Endometrium (tissue), 2 donors: ENCODE results near the gene HNRNPM.
"Not testable (repeated sequence)": the region's sequence is repeated elsewhere in the genome, so short reads cannot be mapped to it uniquely, and the experiment has no call there.

Experiments used
- FAIRE-seq: peaks from 2 replicates; lab custom pipeline; 2012; peaks lifted over from hg19 to GRCh38; lab: Jason Lieb, UNC
- donor health status: control.
- donor health status: control.

Gene HNRNPM

DNA sequence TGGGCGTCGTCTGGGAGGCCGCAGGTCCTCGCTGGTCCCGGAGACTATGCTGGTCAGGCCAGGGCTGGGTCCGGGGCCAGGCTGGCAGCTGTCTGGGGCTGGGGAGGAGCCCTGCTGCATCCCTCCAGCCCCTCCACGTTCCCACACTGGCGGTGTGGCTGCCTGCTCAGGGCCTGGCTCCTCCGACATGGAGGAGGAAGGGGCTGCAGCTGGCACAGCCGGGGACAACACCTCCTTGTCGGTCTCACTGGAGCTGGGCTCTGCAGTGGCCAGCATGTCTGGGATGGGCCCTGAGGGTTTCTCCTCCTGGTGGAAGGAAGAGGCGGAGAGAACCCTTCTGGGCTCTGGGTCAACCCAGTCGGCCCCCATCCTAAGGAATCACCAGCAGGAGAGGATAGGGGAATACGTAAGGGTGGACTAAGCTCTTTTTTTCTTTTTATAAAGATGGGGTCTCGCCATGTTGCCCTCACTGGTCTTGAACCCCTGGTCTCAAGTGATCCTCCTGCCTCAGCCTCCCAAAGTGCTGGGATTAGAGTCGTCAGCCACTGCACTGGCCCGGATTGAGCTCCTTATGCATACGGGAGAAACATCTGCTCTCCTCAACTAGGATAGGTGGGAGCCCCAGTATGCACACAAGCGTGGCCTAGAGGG, 68.4 kb downstream of the HNRNPM start:
- no peak for FAIRE-seq

DNA sequence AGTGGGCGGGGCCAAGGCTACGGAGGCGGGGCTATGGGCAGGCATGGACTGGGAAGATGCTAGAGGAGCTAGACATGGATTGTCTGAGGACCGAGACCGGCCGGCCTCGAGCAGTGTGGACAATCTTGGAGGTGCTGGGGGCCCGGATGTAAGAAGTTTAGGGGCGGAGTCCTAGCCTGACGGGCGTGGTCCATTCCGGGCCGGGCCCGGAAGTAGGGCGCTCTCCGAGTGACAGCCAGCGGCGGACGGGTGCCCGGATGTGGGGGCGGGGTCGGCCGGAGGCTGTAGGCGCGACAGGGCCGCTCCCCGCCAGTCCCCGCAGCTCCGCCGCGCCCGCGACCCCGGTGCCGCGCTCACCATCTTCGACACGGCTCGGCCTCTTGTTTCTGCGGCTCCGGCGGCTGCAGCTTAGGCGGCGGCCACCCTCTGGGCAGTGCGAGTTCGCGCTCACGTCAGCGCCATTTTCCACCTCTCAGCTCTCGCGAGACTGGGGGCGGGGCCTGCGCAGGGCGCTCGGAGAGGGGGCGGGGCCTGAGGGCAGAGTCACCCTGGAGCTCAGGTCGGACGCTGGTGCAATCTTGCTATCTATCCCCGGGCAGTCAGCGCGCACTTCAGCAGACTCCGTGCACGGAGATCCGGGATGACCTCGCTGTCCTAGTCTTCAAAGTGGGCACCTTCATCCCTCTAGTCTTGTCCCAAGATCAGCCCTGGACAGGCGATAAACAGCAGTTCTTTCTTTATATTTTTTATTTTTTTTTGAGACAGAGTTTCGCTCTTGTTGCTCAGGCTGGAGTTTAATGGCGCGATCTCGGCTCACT, 69.1 kb downstream of the HNRNPM start, which contains the start of gene ZNF414:
Gene ZNF414 (minus strand): TSS at position 481 of the 818 bp plus-strand sequence. CDS start 121 bp downstream, at position 360.
- FAIRE-seq = peak; percentile 75

DNA sequence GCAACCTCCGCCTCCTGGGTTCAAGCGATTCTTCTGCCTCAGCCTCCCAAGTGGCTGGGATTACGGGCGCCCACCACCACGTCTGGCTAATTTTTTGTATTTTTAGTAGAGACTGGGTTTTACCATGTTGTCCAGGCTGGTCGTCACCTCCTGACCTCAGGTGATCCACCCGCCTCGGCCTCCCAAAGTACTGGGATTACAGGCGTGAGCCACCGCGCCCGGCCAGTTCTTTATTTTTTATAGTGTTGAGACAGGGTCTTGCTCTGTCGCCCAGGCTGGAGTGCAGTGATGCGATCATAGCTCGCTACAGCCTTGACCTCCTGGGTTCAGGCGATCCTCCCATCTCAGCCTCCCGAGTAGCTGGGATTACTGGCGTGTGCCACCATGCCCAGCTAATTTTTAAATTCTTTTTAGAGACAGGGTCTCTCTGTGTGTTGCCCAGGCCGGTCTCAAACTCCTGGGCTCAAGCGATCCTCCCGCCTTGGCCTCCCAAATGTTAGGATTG, 69.8 kb downstream of the HNRNPM start:
- not testable (repeated sequence) for FAIRE-seq

DNA sequence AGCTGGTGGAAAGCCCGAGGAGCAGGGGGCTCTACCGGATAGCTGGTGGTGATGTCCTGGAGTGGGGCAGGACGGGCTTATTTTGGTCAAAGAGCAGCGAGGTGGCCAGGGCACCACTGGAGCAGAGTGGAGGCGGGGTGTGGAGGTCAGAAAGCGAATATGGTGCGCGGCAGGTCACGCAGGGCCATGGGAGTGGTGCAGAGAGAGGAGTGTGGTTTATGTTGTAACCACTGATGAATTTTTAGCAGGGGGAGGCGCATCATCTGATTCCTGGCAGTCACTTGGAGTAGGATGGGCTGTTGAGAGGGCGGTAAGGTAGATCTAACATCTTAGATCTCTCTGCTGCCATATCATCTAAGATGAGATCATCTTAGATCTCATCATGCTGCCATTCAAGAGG, 70.5 kb downstream of the HNRNPM start:
- no peak for FAIRE-seq

GRCh38 chr19:8517551-8518442, 73.0 kb downstream of the HNRNPM start:
- no peak for FAIRE-seq

DNA sequence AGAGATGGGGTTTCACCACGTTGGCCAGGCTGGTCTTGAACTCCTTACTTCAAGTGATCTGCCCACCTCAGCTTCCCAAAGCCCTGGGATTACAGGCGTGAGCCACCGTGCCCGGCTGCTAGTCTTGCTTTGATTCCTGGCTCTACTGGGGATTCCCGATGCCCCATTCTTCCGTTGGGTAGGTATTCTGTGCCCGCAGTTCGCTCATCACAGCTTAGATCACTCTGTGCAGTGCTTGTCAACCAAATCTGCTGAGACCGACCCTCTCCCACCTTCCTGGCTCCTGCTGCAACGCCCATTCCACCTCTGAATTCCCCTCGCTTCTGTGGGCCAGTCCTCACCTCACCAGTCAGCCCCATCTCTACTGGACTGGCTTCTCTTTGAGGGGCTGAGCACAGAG, 73.8 kb downstream of the HNRNPM start:
- FAIRE-seq = no peak

DNA sequence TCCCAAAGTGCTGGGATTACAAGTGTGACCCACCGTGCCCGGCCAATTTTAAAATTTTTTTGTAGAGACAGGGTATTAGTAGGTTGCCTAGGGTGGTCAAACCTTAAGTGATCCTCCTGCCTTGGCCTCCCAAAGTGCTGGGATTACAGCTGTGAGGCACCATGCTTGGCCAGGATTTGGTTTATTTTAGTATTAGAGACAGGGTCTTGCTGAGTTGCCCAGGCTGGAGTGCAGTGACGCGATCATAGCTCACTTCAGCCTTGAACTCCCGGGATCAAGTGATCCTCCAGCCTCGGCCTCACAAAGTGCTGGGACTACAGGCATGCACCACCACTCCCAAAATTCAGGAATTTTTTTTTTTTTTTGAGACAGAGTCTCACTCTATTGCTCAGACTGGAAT, 74.6 kb downstream of the HNRNPM start:
- FAIRE-seq = no peak

DNA sequence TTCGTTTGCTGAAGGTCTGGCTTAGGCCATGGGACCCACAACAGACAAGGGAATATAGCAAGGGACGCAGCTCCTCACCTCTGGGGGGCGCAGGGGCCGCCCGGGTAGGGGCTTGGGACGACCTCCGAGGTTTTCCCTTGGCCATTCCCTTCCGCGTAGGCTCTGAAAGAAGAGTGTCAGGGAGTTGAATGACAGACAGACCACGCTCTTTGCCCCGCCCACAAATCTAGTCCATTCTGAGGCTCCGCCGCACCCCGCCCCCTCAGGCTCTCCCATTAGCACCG, 80.6 kb downstream of the HNRNPM start:
- FAIRE-seq = no peak

DNA sequence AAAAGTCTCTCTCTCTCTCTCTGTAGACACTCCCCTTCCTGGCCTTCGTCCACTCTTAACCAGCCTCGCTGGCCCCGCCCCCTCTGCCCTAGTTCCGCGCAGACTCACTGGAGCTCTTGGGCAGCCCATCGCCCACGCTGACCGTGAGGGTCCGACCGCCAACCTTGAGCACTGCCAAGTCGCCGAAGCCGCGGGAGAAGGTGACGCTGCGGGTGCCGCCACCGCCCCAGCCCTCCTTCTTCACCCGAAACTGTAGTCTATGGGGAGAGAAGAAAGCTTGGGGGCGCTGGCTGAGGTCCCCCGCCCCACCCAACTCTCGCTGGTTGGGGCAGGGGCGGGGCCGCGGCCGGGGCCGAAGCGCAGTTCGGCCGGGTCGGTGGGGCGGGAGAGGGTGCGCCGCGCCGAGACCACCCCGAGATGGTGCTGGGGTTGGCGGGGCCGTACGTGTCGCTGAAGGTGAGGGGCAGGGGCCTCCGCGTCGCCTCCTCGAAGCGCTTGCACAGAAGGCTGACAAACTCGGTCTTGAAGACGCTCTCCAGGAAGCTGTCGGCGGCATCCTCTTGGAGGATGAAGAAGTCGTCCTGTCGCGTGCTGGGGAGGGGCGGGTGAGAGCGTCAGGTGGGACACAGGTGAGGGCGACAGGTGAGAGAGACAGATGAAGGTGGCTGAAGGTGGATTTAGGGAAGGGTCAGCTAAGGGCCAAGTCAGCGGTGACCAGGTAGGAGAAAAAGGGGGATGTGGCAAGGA, 81.7 kb downstream of the HNRNPM start:
- FAIRE-seq = no peak

- no peak for FAIRE-seq
Observed at GRCh38 chr19:8528500-8528899, 83.7 kb downstream of the HNRNPM start.

DNA sequence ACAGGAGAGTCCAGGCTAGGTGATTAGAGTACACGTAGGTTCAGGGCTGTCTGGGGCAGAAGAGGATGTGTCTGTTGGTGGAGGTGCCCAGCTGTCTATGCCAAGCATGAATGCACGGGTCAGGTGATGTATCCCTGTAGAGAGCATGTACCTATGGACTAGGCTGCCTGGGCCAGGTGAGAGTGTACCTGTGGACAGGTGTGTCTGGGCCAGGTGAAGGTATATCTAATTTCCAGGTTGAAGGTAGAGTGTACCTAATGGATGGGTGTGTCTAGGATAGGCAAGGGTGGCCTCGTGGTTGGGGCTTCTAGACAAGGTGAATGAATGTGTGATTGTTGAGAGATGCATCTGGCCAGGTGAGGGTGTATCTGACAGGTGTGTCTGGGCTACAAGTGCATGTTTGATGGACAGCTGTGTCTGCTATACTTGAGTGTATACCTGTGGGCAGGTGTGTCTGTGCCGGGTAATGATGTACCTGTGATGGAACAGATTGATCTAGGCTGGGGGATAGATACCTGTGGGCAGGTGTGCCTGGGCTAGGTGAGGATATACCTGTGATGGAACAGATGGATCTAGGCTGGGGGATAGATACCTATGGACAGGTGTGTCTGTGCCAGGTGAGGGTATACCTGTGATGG, 84.7 kb downstream of the HNRNPM start:
- no peak for FAIRE-seq

DNA sequence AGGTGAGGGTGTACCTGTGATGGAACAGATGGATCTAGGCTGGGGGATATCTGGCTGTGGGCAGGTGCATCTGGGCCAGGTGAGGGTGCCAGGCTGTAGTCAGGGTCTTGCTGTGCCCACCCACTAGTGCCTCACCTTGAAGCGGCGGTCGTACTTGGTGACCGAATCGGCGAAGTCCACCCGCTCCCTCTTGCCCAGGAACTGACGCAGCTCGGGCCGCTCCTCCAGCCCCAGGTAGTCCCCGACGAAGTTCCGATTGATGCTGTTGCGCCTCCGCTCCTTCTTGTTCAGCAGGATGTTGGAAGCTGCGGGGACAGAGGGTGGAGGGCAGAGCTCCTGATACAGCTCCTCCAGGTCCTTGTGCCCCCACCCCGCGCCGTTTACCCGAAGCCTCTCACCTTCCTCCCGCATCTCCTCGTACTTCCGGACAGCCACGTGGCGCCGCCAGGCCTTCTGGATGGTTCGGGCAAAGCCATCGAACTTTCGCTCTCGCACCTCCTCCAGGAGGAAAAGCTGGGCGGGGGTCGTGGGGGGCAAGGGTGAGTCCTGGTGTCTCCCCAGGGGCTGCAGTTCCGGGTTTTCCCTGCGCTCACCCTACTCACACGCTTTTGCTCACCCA, 85.4 kb downstream of the HNRNPM start:
- no peak for FAIRE-seq

GRCh38 chr19:8531470-8531869, 86.7 kb downstream of the HNRNPM start:
- FAIRE-seq = no peak

DNA sequence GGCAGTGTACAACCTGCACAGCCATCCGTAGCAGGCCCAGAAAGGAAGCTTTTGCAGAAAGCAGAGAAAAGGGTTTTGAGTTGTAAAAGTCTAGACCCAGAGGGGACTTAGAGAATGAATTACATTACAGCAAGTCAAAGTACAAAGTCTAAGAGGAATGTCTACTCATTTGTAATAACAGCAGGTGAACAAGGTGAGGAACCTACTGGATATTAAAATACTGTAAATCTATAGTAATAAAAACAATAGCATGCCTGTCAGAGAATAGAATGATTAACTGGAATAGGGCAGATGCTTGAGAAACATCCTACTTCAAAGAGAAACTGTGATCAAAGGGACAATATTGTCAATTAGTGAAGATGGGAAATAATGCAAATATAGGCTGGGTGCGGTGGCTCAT, 87.5 kb downstream of the HNRNPM start:
- no peak for FAIRE-seq

DNA sequence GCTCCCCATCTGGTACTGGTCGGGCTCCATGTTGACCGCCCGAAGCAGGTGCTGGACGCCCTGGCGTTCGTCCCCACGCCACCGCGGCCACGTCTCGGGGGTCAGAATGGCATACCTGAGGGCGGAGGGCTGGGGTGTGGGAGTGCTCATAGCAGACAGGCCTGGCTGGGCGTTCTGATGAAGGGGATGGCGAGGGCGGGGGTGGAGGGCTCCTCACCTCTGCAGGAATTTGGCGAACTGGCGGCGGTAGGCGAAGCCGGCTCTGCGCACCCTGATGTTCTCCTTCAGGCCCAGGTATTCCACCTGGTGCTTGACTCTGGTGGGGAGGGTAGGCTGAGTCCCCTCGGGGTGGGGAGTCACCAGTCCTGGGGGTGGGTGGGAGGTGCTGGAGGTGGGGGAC, 91.5 kb downstream of the HNRNPM start:
- FAIRE-seq = no peak

GRCh38 chr19:8537099-8537498, 92.3 kb downstream of the HNRNPM start:
- no peak for FAIRE-seq
